Muscle of leg (tissue), 11 donors: ENCODE measurements around the gene FMN1. TPM values are rescaled to one million over a fixed set of nuclear protein-coding genes. Genes with fewer than 3 reads are reported as not detected.
A peak's percentile ranks its signal among the peaks of the same experiment; 100 is the strongest.

ENCODE experiments used
- DNase-seq: peaks from one replicate; pipeline ENCODE4 v3.0.0; 2013
- H3K27ac ChIP-seq: one replicate; pipeline ENCODE4 v1.5.1; 2013; ENCODE audit warnings: mild to moderate bottlenecking, low read length, control low read depth
- H3K27me3 ChIP-seq: one replicate; pipeline ENCODE4 v1.6.1; 2013; ENCODE audit warnings: low read length; ENCODE audit not compliant: control insufficient read depth, insufficient read depth
- H3K36me3 ChIP-seq: one replicate; pipeline ENCODE4 v1.6.1; 2013; ENCODE audit warnings: low read length; ENCODE audit not compliant: control insufficient read depth, insufficient read depth
- H3K4me1 ChIP-seq: one replicate; pipeline ENCODE4 v1.6.1; 2013; ENCODE audit warnings: low read length; ENCODE audit not compliant: control insufficient read depth, insufficient read depth
- H3K4me3 ChIP-seq: one replicate; pipeline ENCODE4 v1.5.1; 2013; ENCODE audit warnings: low read length, control low read depth
- H3K9me3 ChIP-seq: replicated peaks from 2 replicates; pipeline ENCODE4 v1.6.1; 2013; ENCODE audit warnings: low read depth, low read length; ENCODE audit not compliant: control insufficient read depth
- WGBS: methylation state at CpG from one replicate; pipeline ENCODE4 v1.1.5; 2013; ENCODE audit warnings: missing lambda C conversion rate; ENCODE audit not compliant: insufficient coverage; 5-methylcytosine and 5-hydroxymethylcytosine counted together
- polyA plus RNA-seq, 8 donors: library from polyadenylated mRNA; unstranded; fragments of 120-200 nt; gene quantifications; one replicate each; pipeline versions ENCODE4 v1.2.1 to v1.2.3, GENCODE V29; 2013; ENCODE audit warnings: inconsistent platforms in 1 of 8, low replicate concordance in 1 of 8; ENCODE audit not compliant: insufficient read length in 8 of 8, insufficient read depth in 1 of 8
- total RNA-seq: library from RNA; stranded (reverse); fragments of 120-200 nt; gene quantifications from one replicate; pipeline ENCODE4 v1.2.4, GENCODE V29; 2013

The FMN1 gene
- total and polyA plus RNA-seq, 9 donors = 0.50 to 3.5 (median 1.0) TPM

GRCh38 chr15:32878342-32878741, 316.2 kb downstream of the FMN1 start:
- WGBS = 88% methylated on average over 1 of the region's 1 CpG
- H3K27ac ChIP-seq = no peak overlapping the region
- no peak for DNase-seq
- peaks cover 2% of the 10 kb centered on the region for H3K27me3 ChIP-seq
- H3K36me3 ChIP-seq = no peaks in the 10 kb centered on the region
- no peak overlapping the region for H3K4me3 ChIP-seq
- H3K4me1 ChIP-seq = peaks cover 2% of the 10 kb centered on the region
- H3K9me3 ChIP-seq = no peaks in the 10 kb centered on the region

- no CpG with 5 or more reads among the region's 3 CpGs for WGBS
- peaks cover 8% of the 10 kb centered on the region for H3K4me1 ChIP-seq
- no peak overlapping the region for H3K4me3 ChIP-seq
- no peaks in the 10 kb centered on the region for H3K9me3 ChIP-seq
- no peaks in the 10 kb centered on the region for H3K36me3 ChIP-seq
- DNase-seq = no peak
- peaks cover 2% of the 10 kb centered on the region for H3K27me3 ChIP-seq
- no peak overlapping the region for H3K27ac ChIP-seq
Measured at GRCh38 chr15:32877252-32878019, 317.1 kb downstream of the FMN1 start.

- no peak overlapping the region for H3K27ac ChIP-seq
Measured at GRCh38 chr15:32873284-32874114, 321.0 kb downstream of the FMN1 start.

GRCh38 chr15:32872621-32873283, 321.8 kb downstream of the FMN1 start:
- H3K4me1 ChIP-seq = peaks cover 9% of the 10 kb centered on the region
- no peaks in the 10 kb centered on the region for H3K9me3 ChIP-seq
- H3K4me3 ChIP-seq = no peak overlapping the region
- peak; percentile 70 for DNase-seq
- H3K36me3 ChIP-seq = no peaks in the 10 kb centered on the region
- WGBS = no CpG with 5 or more reads among the region's 5 CpGs
- H3K27me3 ChIP-seq = peaks cover 5% of the 10 kb centered on the region
- no peak overlapping the region for H3K27ac ChIP-seq

More at GRCh38 chr15:32873284-32874114, 321.0 kb downstream of the FMN1 start:
- Histone ChIP-seq H3K9me3 (no peaks in the 10 kb centered on the region), H3K27me3 (peaks cover 5% of the 10 kb centered on the region), H3K4me3 (no peak overlapping the region), H3K4me1 (peaks cover 9% of the 10 kb centered on the region), H3K36me3 (no peaks in the 10 kb centered on the region)
- WGBS = 53% methylated on average over 3 of the region's 15 CpGs
- no peak for DNase-seq

- H3K27me3 ChIP-seq = peaks cover 5% of the 10 kb centered on the region
- H3K4me1 ChIP-seq = peaks cover 9% of the 10 kb centered on the region
- H3K9me3 ChIP-seq = no peaks in the 10 kb centered on the region
- no CpG with 5 or more reads among the region's 2 CpGs for WGBS
- no peaks in the 10 kb centered on the region for H3K36me3 ChIP-seq
- H3K27ac ChIP-seq = no peak overlapping the region
- H3K4me3 ChIP-seq = no peak overlapping the region
- no peak for DNase-seq
Measured at GRCh38 chr15:32871883-32872282, 322.6 kb downstream of the FMN1 start.

- peaks cover 5% of the 10 kb centered on the region for H3K27me3 ChIP-seq
- no peak overlapping the region for H3K4me3 ChIP-seq
- peaks cover 9% of the 10 kb centered on the region for H3K4me1 ChIP-seq
- WGBS = 73% methylated on average over 3 of the region's 14 CpGs
- no peak overlapping the region for H3K27ac ChIP-seq
- no peak for DNase-seq
- H3K36me3 ChIP-seq = no peaks in the 10 kb centered on the region
- H3K9me3 ChIP-seq = no peaks in the 10 kb centered on the region
Measured at GRCh38 chr15:32870240-32871033, 324.1 kb downstream of the FMN1 start.

GRCh38 chr15:32869776-32870175, 324.7 kb downstream of the FMN1 start:
- 78% methylated on average over 4 of the region's 4 CpGs for WGBS

GRCh38 chr15:32867313-32867626, 327.2 kb downstream of the FMN1 start:
- no peak overlapping the region for H3K4me3 ChIP-seq
- no peaks in the 10 kb centered on the region for H3K4me1 ChIP-seq
- WGBS = 83% methylated on average over 8 of the region's 9 CpGs
- H3K27ac ChIP-seq = no peak overlapping the region
- H3K9me3 ChIP-seq = no peaks in the 10 kb centered on the region
- peaks cover 3% of the 10 kb centered on the region for H3K27me3 ChIP-seq
- H3K36me3 ChIP-seq = no peaks in the 10 kb centered on the region
- DNase-seq = peak; percentile 23

More at GRCh38 chr15:32869776-32870175, 324.7 kb downstream of the FMN1 start:
- Histone ChIP-seq H3K27me3 (peaks cover 4% of the 10 kb centered on the region), H3K4me3 (no peak overlapping the region), H3K9me3 (no peaks in the 10 kb centered on the region), H3K27ac (no peak overlapping the region), H3K36me3 (no peaks in the 10 kb centered on the region), H3K4me1 (peaks cover 9% of the 10 kb centered on the region)
- no peak for DNase-seq

GRCh38 chr15:32866454-32867312, 327.8 kb downstream of the FMN1 start:
- DNase-seq = peak; percentile 48
- 61% methylated on average over 4 of the region's 6 CpGs for WGBS
- H3K27ac ChIP-seq = no peak overlapping the region
- H3K4me1 ChIP-seq = peaks cover 5% of the 10 kb centered on the region
- H3K9me3 ChIP-seq = no peaks in the 10 kb centered on the region
- H3K4me3 ChIP-seq = no peak overlapping the region
- no peaks in the 10 kb centered on the region for H3K36me3 ChIP-seq
- H3K27me3 ChIP-seq = peaks cover 3% of the 10 kb centered on the region
